Measurements from ENCODE around the gene REC8.

DNA sequence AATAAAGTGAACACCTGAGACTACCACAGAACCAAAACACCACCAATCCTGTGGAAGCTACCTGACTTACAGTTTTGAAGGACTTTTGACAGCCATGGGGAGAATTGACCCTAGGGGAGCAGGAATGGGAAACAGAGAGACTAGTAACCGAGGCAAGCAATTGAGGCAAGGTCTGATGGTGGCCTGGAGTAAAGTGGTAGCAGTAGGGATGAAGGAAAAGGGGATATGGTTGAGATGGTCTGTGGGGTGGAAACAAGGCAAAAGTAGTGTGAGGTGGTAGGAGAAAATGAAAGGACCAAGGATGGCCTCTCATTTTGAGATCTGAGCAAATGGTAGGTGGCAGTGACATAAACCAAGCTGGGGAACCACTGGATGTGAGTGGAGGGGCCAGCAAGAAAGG lies 15.0 kb upstream of the REC8 start:
- TF ChIP-seq POLR2A (IDR thresholded peaks at IDR 0.05) (no peak), EP300 (IDR thresholded peaks at IDR 0.05) (no peak)
- TF ChIP-seq, protein P1, sequence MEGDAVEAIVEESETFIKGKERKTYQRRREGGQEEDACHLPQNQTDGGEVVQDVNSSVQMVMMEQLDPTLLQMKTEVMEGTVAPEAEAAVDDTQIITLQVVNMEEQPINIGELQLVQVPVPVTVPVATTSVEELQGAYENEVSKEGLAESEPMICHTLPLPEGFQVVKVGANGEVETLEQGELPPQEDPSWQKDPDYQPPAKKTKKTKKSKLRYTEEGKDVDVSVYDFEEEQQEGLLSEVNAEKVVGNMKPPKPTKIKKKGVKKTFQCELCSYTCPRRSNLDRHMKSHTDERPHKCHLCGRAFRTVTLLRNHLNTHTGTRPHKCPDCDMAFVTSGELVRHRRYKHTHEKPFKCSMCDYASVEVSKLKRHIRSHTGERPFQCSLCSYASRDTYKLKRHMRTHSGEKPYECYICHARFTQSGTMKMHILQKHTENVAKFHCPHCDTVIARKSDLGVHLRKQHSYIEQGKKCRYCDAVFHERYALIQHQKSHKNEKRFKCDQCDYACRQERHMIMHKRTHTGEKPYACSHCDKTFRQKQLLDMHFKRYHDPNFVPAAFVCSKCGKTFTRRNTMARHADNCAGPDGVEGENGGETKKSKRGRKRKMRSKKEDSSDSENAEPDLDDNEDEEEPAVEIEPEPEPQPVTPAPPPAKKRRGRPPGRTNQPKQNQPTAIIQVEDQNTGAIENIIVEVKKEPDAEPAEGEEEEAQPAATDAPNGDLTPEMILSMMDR (IDR thresholded peaks at IDR 0.05) = no peak

Measured in ovary (tissue), 3 donors.